HEK293 (cell line): ENCODE measurements around the gene CCDC88C.

Source experiments
- CTCF ChIA-PET: fragments of 350-600 bp; formaldehyde crosslinking; extraction: SDS; loops from one replicate; lab custom pipeline; 2021; ENCODE audit warnings: antibody characterized with exemption; lab: Yijun Ruan, JAX
- POLR2A ChIA-PET: fragments of 300-600 bp; formaldehyde crosslinking; extraction: SDS; loops from one replicate; lab custom pipeline; 2020; ENCODE audit warnings: antibody characterized with exemption, inconsistent platforms; lab: Yijun Ruan, JAX
- H3K27ac ChIP-seq: fragments of 200-500 bp; sonication (Bioruptor generic); 2 replicates; pipeline ENCODE4 v1.5.1; 2014; ENCODE audit warnings: low read depth, low read length, control low read depth, inconsistent platforms; ENCODE audit errors: extremely low read depth
- H3K36me3 ChIP-seq, 2 experiments: fragments of 200-500 bp in 1 of 2; sonication (Bioruptor generic) in 1 of 2; 1 replicate in 1 of 2; 2 replicates in 1 of 2; pipeline ENCODE4 v1.5.1; 2014 to 2017; ENCODE audit warnings: inconsistent platforms in 2 of 2, low read length in 2 of 2; ENCODE audit not compliant: control insufficient read depth in 2 of 2, insufficient read depth in 1 of 2
- H3K4me1 ChIP-seq: fragments of 200-500 bp; sonication (Bioruptor generic); 2 replicates; pipeline ENCODE4 v1.5.1; 2014; ENCODE audit warnings: mild to moderate bottlenecking, low read length, inconsistent platforms; ENCODE audit not compliant: control insufficient read depth, insufficient read depth
- H3K4me3 ChIP-seq: 2 replicates; pipeline ENCODE4 v1.5.1; 2011; ENCODE audit warnings: low read depth, mild to moderate bottlenecking, control low read depth, low read length, moderate library complexity
- H3K9me3 ChIP-seq: fragments of 200-500 bp; sonication (Bioruptor generic); 2 replicates; pipeline ENCODE4 v1.5.1; 2014; ENCODE audit warnings: low read depth, low read length, inconsistent platforms; ENCODE audit not compliant: control insufficient read depth, insufficient read depth
- BCL11A ChIP-seq: fragments of 450-650 bp; formaldehyde crosslinking; IDR thresholded peaks from 2 replicates; pipeline ENCODE4 v1.5.1; 2016; ENCODE audit warnings: low read depth, missing biosample characterization, missing genetic modification characterization
- MZF1 ChIP-seq: fragments of 450-650 bp; formaldehyde crosslinking; IDR thresholded peaks from 2 replicates; pipeline ENCODE4 v1.5.1; 2017; ENCODE audit warnings: missing biosample characterization, missing genetic modification characterization, borderline replicate concordance
- PRDM1 ChIP-seq: fragments of 450-650 bp; formaldehyde crosslinking; IDR thresholded peaks from 2 replicates; pipeline ENCODE4; 2016; ENCODE audit warnings: missing biosample characterization, missing genetic modification characterization
- SP7 ChIP-seq: fragments of 450-650 bp; formaldehyde crosslinking; IDR thresholded peaks from 2 replicates; pipeline ENCODE4 v1.5.1; 2016; ENCODE audit warnings: missing biosample characterization, missing genetic modification characterization
- TCF7L2 ChIP-seq: IDR thresholded peaks from 2 replicates; pipeline ENCODE4 v1.6.1; 2011; ENCODE audit warnings: low read depth, mild to moderate bottlenecking, inconsistent platforms, low read length, moderate library complexity, borderline replicate concordance
- YY1 ChIP-seq: fragments of 450-650 bp; formaldehyde crosslinking; IDR thresholded peaks from 2 replicates; pipeline ENCODE4 v1.5.1; 2018; ENCODE audit warnings: missing biosample characterization, missing genetic modification characterization
- ZBTB21 ChIP-seq: fragments of 450-650 bp; formaldehyde crosslinking; IDR thresholded peaks from 2 replicates; pipeline ENCODE4 v1.5.1; 2017; ENCODE audit warnings: missing biosample characterization, missing genetic modification characterization
- ZFHX2 ChIP-seq: fragments of 450-650 bp; formaldehyde crosslinking; conservative IDR thresholded peaks from 2 replicates; pipeline ENCODE4 v1.5.1; 2016; ENCODE audit warnings: missing biosample characterization, missing genetic modification characterization
- ZIC2 ChIP-seq: fragments of 450-650 bp; formaldehyde crosslinking; IDR thresholded peaks from 2 replicates; pipeline ENCODE4 v1.5.1; 2016; ENCODE audit warnings: missing biosample characterization, missing genetic modification characterization
- ZNF157 ChIP-seq: fragments of 450-650 bp; formaldehyde crosslinking; IDR thresholded peaks from 2 replicates; pipeline ENCODE4 v1.5.1; 2016; ENCODE audit warnings: missing biosample characterization, missing genetic modification characterization
- ZNF341 ChIP-seq: fragments of 450-650 bp; formaldehyde crosslinking; IDR thresholded peaks from 2 replicates; pipeline ENCODE4; 2016; ENCODE audit warnings: low read depth, missing biosample characterization, missing genetic modification characterization
- ZNF362 ChIP-seq: fragments of 450-650 bp; formaldehyde crosslinking; IDR thresholded peaks from 2 replicates; pipeline ENCODE4 v1.5.1; 2016; ENCODE audit warnings: missing biosample characterization, missing genetic modification characterization
- ZNF37A ChIP-seq: fragments of 450-650 bp; IDR thresholded peaks from 2 replicates; pipeline ENCODE4 v1.5.1; 2018; ENCODE audit warnings: missing biosample characterization, missing genetic modification characterization
- ZNF48 ChIP-seq: fragments of 450-650 bp; formaldehyde crosslinking; IDR thresholded peaks from 2 replicates; pipeline ENCODE4 v1.5.1; 2016; ENCODE audit warnings: missing biosample characterization, missing genetic modification characterization
- ZNF571 ChIP-seq: fragments of 450-650 bp; formaldehyde crosslinking; IDR thresholded peaks from 2 replicates; pipeline ENCODE4 v1.5.0; 2017; ENCODE audit warnings: missing biosample characterization, missing genetic modification characterization
- ZNF629 ChIP-seq: fragments of 450-650 bp; formaldehyde crosslinking; IDR thresholded peaks from 2 replicates; pipeline ENCODE4 v1.5.1; 2017; ENCODE audit warnings: missing biosample characterization, missing genetic modification characterization
- ZNF639 ChIP-seq: fragments of 450-650 bp; formaldehyde crosslinking; IDR thresholded peaks from 2 replicates; pipeline ENCODE4 v1.5.1; 2016; ENCODE audit warnings: missing biosample characterization, missing genetic modification characterization
- ZNF777 ChIP-seq: fragments of 450-650 bp; formaldehyde crosslinking; IDR thresholded peaks from 2 replicates; pipeline ENCODE4 v1.5.1; 2017; ENCODE audit warnings: missing biosample characterization, missing genetic modification characterization, borderline replicate concordance
- ZSCAN4 ChIP-seq: fragments of 450-650 bp; formaldehyde crosslinking; IDR thresholded peaks from 2 replicates; pipeline ENCODE4 v1.5.1; 2017; ENCODE audit warnings: missing biosample characterization, missing genetic modification characterization

Gene CCDC88C

GRCh38 chr14:91367173-91368171 is 50.1 kb downstream of the CCDC88C start (continued):
- TF ChIP-seq ZFHX2 (tag by site-specific recombination) (peak; percentile 95), ZNF777 (tag by site-specific recombination) (no peak), ZBTB21 (no peak), ZNF157 (tag by site-specific recombination) (no peak), ZNF571 (tag by site-specific recombination) (no peak), ZNF362 (tag by site-specific recombination) (no peak), PRDM1 (tag by site-specific recombination) (no peak)

- POLR2A ChIA-PET: no interaction called here
- H3K9me3 ChIP-seq: no peaks in the 10 kb centered on the region
- H3K36me3 ChIP-seq: no peaks in the 10 kb centered on the region
- no peak for TF ChIP-seq YY1
- no peak for TF ChIP-seq BCL11A
- no peak for TF ChIP-seq ZNF629 (tag by site-specific recombination)
- no peak for TF ChIP-seq ZNF639 (tag by site-specific recombination)
- TF ChIP-seq ZSCAN4 (tag by site-specific recombination): no peak
- TF ChIP-seq ZIC2 (tag by site-specific recombination): no peak
- TF ChIP-seq TCF7L2: no peak
- TF ChIP-seq SP7 (tag by site-specific recombination): no peak
- peaks cover 14% of the 10 kb centered on the region for H3K4me1 ChIP-seq
- H3K27ac ChIP-seq: no peak overlapping the region
- CTCF ChIA-PET: interaction anchor here (0.7 kb wide), 1 partner anchor 15 kb away, joined by 4 read pairs; no protein-coding TSS in a partner anchor
- H3K4me3 ChIP-seq: no peak overlapping the region
These were observed 50.9 kb downstream of the CCDC88C start for GRCh38 chr14:91366749-91367148.

GRCh38 chr14:91365552-91365951 is 52.1 kb downstream of the CCDC88C start:
- Histone ChIP-seq H3K9me3 (no peaks in the 10 kb centered on the region), H3K36me3 (no peaks in the 10 kb centered on the region), H3K4me1 (peaks cover 5% of the 10 kb centered on the region; the same call in 1 of the 2 replicates), H3K27ac (no peak overlapping the region), H3K4me3 (no peak overlapping the region)
- ChIA-PET POLR2A (no interaction called here), CTCF (interaction anchor here (0.6 kb wide), 2 partner anchors 39 to 494 kb away, joined by 4 to 6 read pairs; no protein-coding TSS in a partner anchor)
- TF ChIP-seq MZF1: no peak
- no peak for TF ChIP-seq ZNF37A (tag by site-specific recombination)
- no peak for TF ChIP-seq ZNF341 (tag by site-specific recombination)
- TF ChIP-seq ZNF48 (tag by site-specific recombination): no peak
